Measurements from ENCODE around the gene ATP6V1G2.

DNA sequence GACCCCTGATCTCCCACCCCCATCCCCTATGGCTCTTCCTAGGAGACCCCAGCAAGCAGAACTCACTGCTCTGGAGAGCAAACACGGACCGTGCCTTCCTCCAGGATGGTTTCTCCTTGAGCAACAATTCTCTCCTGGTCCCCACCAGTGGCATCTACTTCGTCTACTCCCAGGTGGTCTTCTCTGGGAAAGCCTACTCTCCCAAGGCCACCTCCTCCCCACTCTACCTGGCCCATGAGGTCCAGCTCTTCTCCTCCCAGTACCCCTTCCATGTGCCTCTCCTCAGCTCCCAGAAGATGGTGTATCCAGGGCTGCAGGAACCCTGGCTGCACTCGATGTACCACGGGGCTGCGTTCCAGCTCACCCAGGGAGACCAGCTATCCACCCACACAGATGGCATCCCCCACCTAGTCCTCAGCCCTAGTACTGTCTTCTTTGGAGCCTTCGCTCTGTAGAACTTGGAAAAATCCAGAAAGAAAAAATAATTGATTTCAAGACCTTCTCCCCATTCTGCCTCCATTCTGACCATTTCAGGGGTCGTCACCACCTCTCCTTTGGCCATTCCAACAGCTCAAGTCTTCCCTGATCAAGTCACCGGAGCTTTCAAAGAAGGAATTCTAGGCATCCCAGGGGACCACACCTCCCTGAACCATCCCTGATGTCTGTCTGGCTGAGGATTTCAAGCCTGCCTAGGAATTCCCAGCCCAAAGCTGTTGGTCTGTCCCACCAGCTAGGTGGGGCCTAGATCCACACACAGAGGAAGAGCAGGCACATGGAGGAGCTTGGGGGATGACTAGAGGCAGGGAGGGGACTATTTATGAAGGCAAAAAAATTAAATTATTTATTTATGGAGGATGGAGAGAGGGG is 27.1 kb upstream of the ATP6V1G2 start:
- TF ChIP-seq POLR2A (IDR thresholded peaks at IDR 0.05) = no peak
- TF ChIP-seq, protein P1, sequence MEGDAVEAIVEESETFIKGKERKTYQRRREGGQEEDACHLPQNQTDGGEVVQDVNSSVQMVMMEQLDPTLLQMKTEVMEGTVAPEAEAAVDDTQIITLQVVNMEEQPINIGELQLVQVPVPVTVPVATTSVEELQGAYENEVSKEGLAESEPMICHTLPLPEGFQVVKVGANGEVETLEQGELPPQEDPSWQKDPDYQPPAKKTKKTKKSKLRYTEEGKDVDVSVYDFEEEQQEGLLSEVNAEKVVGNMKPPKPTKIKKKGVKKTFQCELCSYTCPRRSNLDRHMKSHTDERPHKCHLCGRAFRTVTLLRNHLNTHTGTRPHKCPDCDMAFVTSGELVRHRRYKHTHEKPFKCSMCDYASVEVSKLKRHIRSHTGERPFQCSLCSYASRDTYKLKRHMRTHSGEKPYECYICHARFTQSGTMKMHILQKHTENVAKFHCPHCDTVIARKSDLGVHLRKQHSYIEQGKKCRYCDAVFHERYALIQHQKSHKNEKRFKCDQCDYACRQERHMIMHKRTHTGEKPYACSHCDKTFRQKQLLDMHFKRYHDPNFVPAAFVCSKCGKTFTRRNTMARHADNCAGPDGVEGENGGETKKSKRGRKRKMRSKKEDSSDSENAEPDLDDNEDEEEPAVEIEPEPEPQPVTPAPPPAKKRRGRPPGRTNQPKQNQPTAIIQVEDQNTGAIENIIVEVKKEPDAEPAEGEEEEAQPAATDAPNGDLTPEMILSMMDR (IDR thresholded peaks at IDR 0.05) = no peak

All from suprapubic skin (tissue), 3 donors.